Osteoblast (primary cell): ENCODE results near the gene PPP1R3E. TPM values are rescaled to one million over a fixed set of nuclear protein-coding genes. Genes with fewer than 3 reads are reported as not detected.
"Not testable (repeated sequence)": the region's sequence is repeated elsewhere in the genome, so short reads cannot be mapped to it uniquely, and the experiment has no call there.

Experiments used
- DNase-seq: peaks from one replicate; pipeline ENCODE4 v3.0.0; 2011; ENCODE audit warnings: low spot score, mixed read lengths; ENCODE audit not compliant: insufficient read length; ENCODE audit errors: missing footprints
- H2AFZ ChIP-seq: 2 replicates; pipeline ENCODE4 v1.6.0; 2011; ENCODE audit warnings: mild to moderate bottlenecking, low read length
- H3K27ac ChIP-seq: 2 replicates; pipeline ENCODE4 v1.5.1; 2011; ENCODE audit warnings: mild to moderate bottlenecking, low read depth, low read length, moderate library complexity
- H3K27me3 ChIP-seq: 2 replicates; pipeline ENCODE4 v1.6.0; 2012; ENCODE audit warnings: mild to moderate bottlenecking, control low read depth, inconsistent platforms, low read length, moderate library complexity; ENCODE audit not compliant: insufficient read depth
- H3K36me3 ChIP-seq: 2 replicates; pipeline ENCODE4 v1.5.1; 2011; ENCODE audit warnings: mild to moderate bottlenecking, low read length, control low read depth, moderate library complexity; ENCODE audit not compliant: insufficient read depth
- H3K4me1 ChIP-seq: 2 replicates; pipeline ENCODE4 v1.5.1; 2011; ENCODE audit warnings: mild to moderate bottlenecking, low read length, control low read depth, moderate library complexity; ENCODE audit not compliant: insufficient read depth
- H3K4me2 ChIP-seq: 2 replicates; pipeline ENCODE4 v1.6.0; 2011; ENCODE audit warnings: mild to moderate bottlenecking, low read length; ENCODE audit not compliant: insufficient read depth
- H3K4me3 ChIP-seq: fragments of 200-600 bp; sonication (generic); 3 replicates; pipeline ENCODE4 v1.5.1; 2012; ENCODE audit warnings: mild to moderate bottlenecking, low read length, inconsistent platforms; ENCODE audit not compliant: insufficient read depth
- H3K79me2 ChIP-seq: 2 replicates; pipeline ENCODE4 v1.6.0; 2012; ENCODE audit warnings: mild to moderate bottlenecking, low read length, control low read depth, inconsistent platforms; ENCODE audit not compliant: insufficient read depth
- H3K9me3 ChIP-seq: 2 replicates; pipeline ENCODE4 v1.5.1; 2011; ENCODE audit warnings: low read depth, low read length, control low read depth
- H4K20me1 ChIP-seq: 2 replicates; pipeline ENCODE4 v1.6.0; 2012; ENCODE audit warnings: mild to moderate bottlenecking, low read length, control low read depth; ENCODE audit not compliant: insufficient read depth
- total RNA-seq: library from RNA; depleted of rRNA; stranded (reverse); fragments of >200 nt; gene quantifications from 2 replicates; pipeline ENCODE4 v1.2.3, GENCODE V29; 2012
- TF ChIP-seq, protein P1 (sequence below): IDR thresholded peaks from 2 replicates; pipeline ENCODE4 v1.5.1; 2011; ENCODE audit warnings: mild to moderate bottlenecking, low read depth, low read length, moderate library complexity; ENCODE audit errors: extremely low read depth

Gene PPP1R3E
- total RNA-seq, 1 donor, result 7.6 TPM

DNA sequence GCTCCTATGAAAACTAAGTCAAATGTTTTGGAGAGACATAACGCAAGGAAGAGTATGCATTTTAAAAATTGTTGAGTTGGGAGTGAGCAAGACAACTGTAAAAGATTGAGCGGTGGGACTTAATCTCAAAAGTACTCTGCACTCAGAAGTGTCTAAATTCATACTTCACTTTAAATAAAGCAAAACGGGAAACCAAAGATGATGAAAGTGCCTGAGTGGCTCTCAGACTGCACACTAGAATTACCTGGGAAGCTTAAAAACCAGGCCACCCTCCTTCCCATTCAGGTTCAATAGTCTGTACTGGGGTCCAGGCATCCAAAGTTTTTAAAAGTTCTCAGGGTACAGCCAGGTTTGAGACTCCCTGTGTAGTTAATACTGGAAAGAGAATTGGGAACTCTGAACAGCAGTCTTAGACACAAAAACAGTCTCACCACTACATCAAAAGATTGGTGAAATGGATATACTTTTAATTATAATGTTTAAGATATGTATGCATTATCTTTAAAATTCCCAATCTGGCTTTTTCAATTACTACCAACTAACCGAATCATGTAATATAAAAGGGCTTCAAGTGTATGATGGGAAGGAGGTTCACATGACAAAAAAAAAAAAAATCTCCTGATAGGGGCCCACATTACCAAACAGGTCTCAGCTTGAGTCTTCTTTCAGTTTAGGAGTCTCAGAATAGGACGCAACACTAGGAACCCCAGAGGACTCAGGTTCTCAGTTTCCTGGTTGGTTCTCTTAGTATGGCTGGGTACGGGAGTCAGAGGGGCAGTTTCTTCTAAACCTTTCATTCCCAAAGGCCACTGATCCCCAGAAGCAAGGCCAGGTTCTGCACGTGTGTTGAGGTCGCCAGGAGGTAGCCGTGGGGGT lies 17.8 kb downstream of the PPP1R3E start:
- Histone ChIP-seq H2AFZ (peak overlapping the region; percentile 98), H4K20me1 (peaks cover 2% of the 10 kb centered on the region), H3K36me3 (no peaks in the 10 kb centered on the region), H3K9me3 (no peaks in the 10 kb centered on the region), H3K4me1 (peaks cover 16% of the 10 kb centered on the region), H3K4me2 (peak overlapping the region; percentile 93), H3K27me3 (peaks cover 14% of the 10 kb centered on the region), H3K4me3 (peak overlapping the region; percentile 94), H3K27ac (peak overlapping the region; percentile 54), H3K79me2 (peaks cover 19% of the 10 kb centered on the region)
- no peak for DNase-seq
- TF ChIP-seq, protein P1, sequence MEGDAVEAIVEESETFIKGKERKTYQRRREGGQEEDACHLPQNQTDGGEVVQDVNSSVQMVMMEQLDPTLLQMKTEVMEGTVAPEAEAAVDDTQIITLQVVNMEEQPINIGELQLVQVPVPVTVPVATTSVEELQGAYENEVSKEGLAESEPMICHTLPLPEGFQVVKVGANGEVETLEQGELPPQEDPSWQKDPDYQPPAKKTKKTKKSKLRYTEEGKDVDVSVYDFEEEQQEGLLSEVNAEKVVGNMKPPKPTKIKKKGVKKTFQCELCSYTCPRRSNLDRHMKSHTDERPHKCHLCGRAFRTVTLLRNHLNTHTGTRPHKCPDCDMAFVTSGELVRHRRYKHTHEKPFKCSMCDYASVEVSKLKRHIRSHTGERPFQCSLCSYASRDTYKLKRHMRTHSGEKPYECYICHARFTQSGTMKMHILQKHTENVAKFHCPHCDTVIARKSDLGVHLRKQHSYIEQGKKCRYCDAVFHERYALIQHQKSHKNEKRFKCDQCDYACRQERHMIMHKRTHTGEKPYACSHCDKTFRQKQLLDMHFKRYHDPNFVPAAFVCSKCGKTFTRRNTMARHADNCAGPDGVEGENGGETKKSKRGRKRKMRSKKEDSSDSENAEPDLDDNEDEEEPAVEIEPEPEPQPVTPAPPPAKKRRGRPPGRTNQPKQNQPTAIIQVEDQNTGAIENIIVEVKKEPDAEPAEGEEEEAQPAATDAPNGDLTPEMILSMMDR, result no peak

- Histone ChIP-seq H4K20me1 (peaks cover 2% of the 10 kb centered on the region), H3K27me3 (no peaks in the 10 kb centered on the region), H3K9me3 (no peaks in the 10 kb centered on the region), H3K27ac (no peak overlapping the region), H3K4me3 (no peak overlapping the region), H3K79me2 (peaks cover 19% of the 10 kb centered on the region), H3K4me1 (peaks cover 7% of the 10 kb centered on the region), H2AFZ (no peak overlapping the region), H3K4me2 (no peak overlapping the region), H3K36me3 (no peaks in the 10 kb centered on the region)
- no peak for DNase-seq
- TF ChIP-seq, protein P1, result no peak
These were observed 21.4 kb downstream of the PPP1R3E start for GRCh38 chr14:23281247-23281646.

GRCh38 chr14:23277928-23278327 lies 24.7 kb downstream of the PPP1R3E start:
- not testable (repeated sequence) for H2AFZ ChIP-seq, H3K4me3 ChIP-seq, DNase-seq, H3K27ac ChIP-seq, H3K79me2 ChIP-seq, H3K36me3 ChIP-seq, H3K4me1 ChIP-seq, H3K9me3 ChIP-seq, H4K20me1 ChIP-seq, H3K27me3 ChIP-seq, H3K4me2 ChIP-seq

DNA sequence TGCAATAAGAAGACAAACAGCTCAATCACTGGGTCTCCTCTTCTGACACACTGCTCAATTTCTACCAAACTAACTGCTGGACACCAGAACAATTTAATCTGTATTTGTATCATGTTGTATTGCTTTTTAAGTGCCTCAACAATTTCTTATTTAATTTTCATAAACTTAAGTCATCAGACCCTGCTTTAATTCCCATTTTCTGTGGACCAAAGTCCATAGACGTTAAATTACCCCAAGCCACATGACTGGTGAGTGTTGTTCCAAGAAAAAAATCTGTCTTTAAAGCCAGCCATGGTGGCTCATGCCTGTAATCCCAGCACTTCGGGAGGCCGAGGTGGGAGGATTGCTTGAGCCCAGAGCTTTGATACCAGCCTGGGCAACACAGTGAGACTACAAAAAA lies 25.5 kb downstream of the PPP1R3E start:
- Histone ChIP-seq H3K36me3 (no peaks in the 10 kb centered on the region), H4K20me1 (no peaks in the 10 kb centered on the region), H3K27me3 (no peaks in the 10 kb centered on the region), H3K4me1 (no peaks in the 10 kb centered on the region), H3K79me2 (no peaks in the 10 kb centered on the region), H3K27ac (no peak overlapping the region), H3K4me2 (no peak overlapping the region), H3K9me3 (no peaks in the 10 kb centered on the region), H2AFZ (no peak overlapping the region), H3K4me3 (no peak overlapping the region)
- DNase-seq, result no peak
- TF ChIP-seq, protein P1, result no peak
